ENCODE measurements around the gene STAB2.

STAB2 gene

DNA sequence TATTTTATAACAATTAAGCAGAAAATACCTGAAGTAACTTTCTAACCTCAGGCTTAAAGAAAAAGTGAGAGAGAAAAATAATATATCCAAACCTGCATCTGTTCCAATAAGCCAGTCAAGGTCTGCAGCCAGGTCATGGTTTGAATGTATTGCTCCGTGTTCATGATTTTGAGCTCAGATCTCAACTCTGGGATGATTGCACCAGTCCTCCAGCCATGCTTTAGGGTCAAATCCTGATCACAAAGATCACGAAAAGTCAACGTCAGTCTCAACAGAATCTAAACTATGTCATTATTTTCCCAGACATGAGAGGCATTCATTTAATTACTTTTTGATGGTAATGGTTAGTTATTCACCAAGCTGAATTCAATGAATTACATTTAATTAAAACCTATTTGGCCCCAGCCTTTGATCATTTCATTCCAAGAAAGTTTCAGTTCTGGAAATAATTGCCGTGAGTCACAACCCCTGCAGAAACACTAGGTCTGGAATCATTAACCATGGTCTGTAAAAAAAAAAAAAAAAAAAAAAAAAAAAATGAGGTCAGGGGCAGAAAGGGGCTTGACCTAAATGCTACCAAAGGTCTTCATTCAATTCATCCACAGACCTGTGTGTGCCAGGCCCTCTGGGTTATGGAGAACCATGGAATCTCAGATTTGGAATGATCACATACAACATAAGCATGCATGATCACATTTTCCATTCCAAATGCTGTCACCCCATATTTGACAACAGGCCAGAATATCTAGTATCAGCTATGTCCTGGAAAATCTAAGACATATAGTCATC, 198.4 kb downstream of the STAB2 start:
- Histone ChIP-seq H3K9ac (ENCODE audit: insufficient read length, low read depth) (no peak overlapping the region), H3K36me3 (ENCODE audit: insufficient read depth, insufficient read length, low read length) (peaks cover 58% of the 10 kb centered on the region), H3K27me3 (ENCODE audit: insufficient read depth, insufficient read length) (no peaks in the 10 kb centered on the region), H3K4me3 (ENCODE audit: insufficient read length, low read depth) (no peak overlapping the region), H3K9me3 (ENCODE audit: insufficient read depth, low read length) (no peaks in the 10 kb centered on the region), H3K4me1 (ENCODE audit: insufficient read depth, insufficient read length) (no peaks in the 10 kb centered on the region)
- DNase-seq (ENCODE audit: low read depth, low spot score): no peak
- no peak for TF ChIP-seq SUZ12 (IDR thresholded peaks at IDR 0.05; ENCODE audit: extremely low read depth, insufficient read depth, insufficient read length)
- TF ChIP-seq ZNF274 (IDR thresholded peaks at IDR 0.05; ENCODE audit: low read depth, low read length): no peak
- TF ChIP-seq YY1 (IDR thresholded peaks at IDR 0.05; ENCODE audit: insufficient read depth, insufficient read length): no peak

DNA sequence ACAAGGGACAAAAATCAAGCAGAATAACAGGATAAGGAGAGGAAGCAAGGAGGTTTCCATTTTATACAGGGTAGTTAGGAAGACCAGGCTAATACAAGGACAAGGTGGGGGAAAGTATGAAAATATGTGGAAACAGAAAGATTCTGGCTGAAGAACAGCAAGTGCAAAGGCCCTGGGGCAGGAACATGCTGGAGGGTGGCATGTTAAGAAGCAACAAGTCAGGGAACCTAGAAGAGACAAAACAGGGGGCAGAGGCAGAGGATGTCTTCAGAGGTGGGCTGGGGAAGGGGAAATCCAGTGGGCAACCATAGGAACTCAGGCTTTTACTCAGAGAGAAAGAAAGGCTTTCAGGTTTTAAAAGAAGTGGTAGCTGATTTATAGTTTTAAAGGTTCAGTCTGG, 199.1 kb downstream of the STAB2 start:
- H3K9me3 ChIP-seq (ENCODE audit: insufficient read depth, low read length): no peaks in the 10 kb centered on the region
- no peaks in the 10 kb centered on the region for H3K4me1 ChIP-seq (ENCODE audit: insufficient read depth, insufficient read length)
- no peak for TF ChIP-seq YY1 (IDR thresholded peaks at IDR 0.05; ENCODE audit: insufficient read depth, insufficient read length)
- TF ChIP-seq SUZ12 (IDR thresholded peaks at IDR 0.05; ENCODE audit: extremely low read depth, insufficient read depth, insufficient read length): no peak
- TF ChIP-seq ZNF274 (IDR thresholded peaks at IDR 0.05; ENCODE audit: low read depth, low read length): no peak
- H3K36me3 ChIP-seq (ENCODE audit: insufficient read depth, insufficient read length, low read length): peaks cover 51% of the 10 kb centered on the region
- no peak overlapping the region for H3K9ac ChIP-seq (ENCODE audit: insufficient read length, low read depth)
- H3K27me3 ChIP-seq (ENCODE audit: insufficient read depth, insufficient read length): no peaks in the 10 kb centered on the region
- no peak overlapping the region for H3K4me3 ChIP-seq (ENCODE audit: insufficient read length, low read depth)
- DNase-seq (ENCODE audit: low read depth, low spot score): no peak

DNA sequence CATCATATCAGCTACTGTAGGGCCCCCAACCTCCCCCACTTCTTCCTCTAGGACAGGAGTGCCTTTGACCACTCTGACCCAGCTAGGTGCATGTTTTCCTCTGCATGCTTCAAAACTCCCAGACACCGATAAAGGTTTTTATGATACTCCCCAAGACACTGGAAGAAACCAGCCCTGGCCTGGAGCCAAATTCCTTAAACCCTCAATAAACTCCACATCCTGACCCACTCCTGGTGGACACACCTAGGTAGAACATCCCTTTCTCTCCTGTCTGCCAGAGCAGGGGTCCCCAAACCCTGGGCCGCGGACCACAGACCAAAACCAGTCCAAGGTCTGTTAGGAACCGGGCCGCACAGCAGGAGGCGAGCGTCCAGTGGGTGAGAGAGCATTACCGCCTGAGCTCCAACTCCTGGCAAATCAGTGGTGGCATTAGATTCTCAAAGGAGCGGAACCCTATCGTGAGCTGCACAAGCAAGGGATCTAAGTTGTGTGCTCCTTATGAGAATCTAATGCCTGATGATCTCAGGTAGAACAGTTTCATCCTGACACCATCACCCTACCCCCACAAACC, 204.4 kb downstream of the STAB2 start:
- Histone ChIP-seq H3K4me1 (ENCODE audit: insufficient read depth, insufficient read length) (peaks cover 3% of the 10 kb centered on the region), H3K36me3 (ENCODE audit: insufficient read depth, insufficient read length, low read length) (peaks cover 44% of the 10 kb centered on the region), H3K4me3 (ENCODE audit: insufficient read length, low read depth) (no peak overlapping the region), H3K27me3 (ENCODE audit: insufficient read depth, insufficient read length) (no peaks in the 10 kb centered on the region), H3K9ac (ENCODE audit: insufficient read length, low read depth) (no peak overlapping the region), H3K9me3 (ENCODE audit: insufficient read depth, low read length) (no peaks in the 10 kb centered on the region)
- no peak for TF ChIP-seq ZNF274 (IDR thresholded peaks at IDR 0.05; ENCODE audit: low read depth, low read length)
- TF ChIP-seq YY1 (IDR thresholded peaks at IDR 0.05; ENCODE audit: insufficient read depth, insufficient read length): no peak
- no peak for TF ChIP-seq SUZ12 (IDR thresholded peaks at IDR 0.05; ENCODE audit: extremely low read depth, insufficient read depth, insufficient read length)
- no peak for DNase-seq (ENCODE audit: low read depth, low spot score)

DNA sequence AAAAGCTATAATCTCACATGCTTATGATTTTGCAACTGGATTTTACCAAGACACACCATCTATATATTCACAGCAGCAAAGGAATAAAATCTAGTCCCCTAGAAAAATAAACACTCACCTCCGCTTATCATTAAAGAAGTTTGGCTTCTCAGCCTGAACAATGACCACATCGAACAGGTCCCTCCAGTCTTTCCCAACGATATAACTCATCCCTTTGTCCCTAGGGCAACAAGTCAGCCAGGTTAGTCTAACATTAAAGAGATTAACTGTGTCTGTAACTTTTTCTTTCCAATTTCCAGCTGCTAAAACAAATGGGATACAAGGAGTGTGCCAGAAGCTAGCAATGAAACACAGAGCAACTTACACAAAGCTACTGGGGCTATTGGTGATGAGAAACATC, 206.0 kb downstream of the STAB2 start:
- peaks cover 3% of the 10 kb centered on the region for H3K4me1 ChIP-seq (ENCODE audit: insufficient read depth, insufficient read length)
- H3K36me3 ChIP-seq (ENCODE audit: insufficient read depth, insufficient read length, low read length): peaks cover 50% of the 10 kb centered on the region
- no peak overlapping the region for H3K4me3 ChIP-seq (ENCODE audit: insufficient read length, low read depth)
- DNase-seq (ENCODE audit: low read depth, low spot score): no peak
- no peak overlapping the region for H3K9ac ChIP-seq (ENCODE audit: insufficient read length, low read depth)
- H3K27me3 ChIP-seq (ENCODE audit: insufficient read depth, insufficient read length): no peaks in the 10 kb centered on the region
- no peaks in the 10 kb centered on the region for H3K9me3 ChIP-seq (ENCODE audit: insufficient read depth, low read length)
- TF ChIP-seq ZNF274 (IDR thresholded peaks at IDR 0.05; ENCODE audit: low read depth, low read length) (no peak), SUZ12 (IDR thresholded peaks at IDR 0.05; ENCODE audit: extremely low read depth, insufficient read depth, insufficient read length) (no peak), YY1 (IDR thresholded peaks at IDR 0.05; ENCODE audit: insufficient read depth, insufficient read length) (no peak)

DNA sequence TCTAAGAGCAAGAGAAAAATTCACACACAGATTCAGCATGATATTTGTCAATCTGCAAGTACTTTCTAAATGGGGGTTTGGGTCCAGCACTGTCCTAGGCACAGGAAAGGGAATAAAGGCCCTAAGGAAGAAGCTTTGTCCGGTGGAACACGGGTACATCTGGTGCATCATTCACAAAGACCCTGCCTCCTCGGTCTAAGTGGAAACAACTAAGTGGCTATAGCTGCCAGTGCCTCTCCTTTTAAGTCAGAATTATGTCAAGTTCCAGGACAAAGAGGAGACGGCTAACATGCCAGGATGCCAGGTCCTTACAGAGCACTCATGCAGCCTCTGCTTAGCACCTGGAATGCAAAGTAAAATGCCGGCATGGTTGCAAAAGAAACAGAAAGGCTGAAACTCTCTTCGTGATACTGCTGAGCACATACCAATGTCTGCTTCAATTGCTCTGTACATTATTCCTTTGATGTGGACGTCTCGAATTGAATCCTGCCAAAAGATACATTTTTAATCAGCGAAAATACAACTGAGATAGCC, 206.5 kb downstream of the STAB2 start:
- Histone ChIP-seq H3K27me3 (ENCODE audit: insufficient read depth, insufficient read length) (no peaks in the 10 kb centered on the region), H3K4me3 (ENCODE audit: insufficient read length, low read depth) (no peak overlapping the region), H3K4me1 (ENCODE audit: insufficient read depth, insufficient read length) (peaks cover 3% of the 10 kb centered on the region), H3K9me3 (ENCODE audit: insufficient read depth, low read length) (no peaks in the 10 kb centered on the region), H3K36me3 (ENCODE audit: insufficient read depth, insufficient read length, low read length) (peaks cover 55% of the 10 kb centered on the region), H3K9ac (ENCODE audit: insufficient read length, low read depth) (no peak overlapping the region)
- TF ChIP-seq ZNF274 (IDR thresholded peaks at IDR 0.05; ENCODE audit: low read depth, low read length) (no peak), SUZ12 (IDR thresholded peaks at IDR 0.05; ENCODE audit: extremely low read depth, insufficient read depth, insufficient read length) (no peak), YY1 (IDR thresholded peaks at IDR 0.05; ENCODE audit: insufficient read depth, insufficient read length) (no peak)
- no peak for DNase-seq (ENCODE audit: low read depth, low spot score)

GRCh38 chr12:103794309-103795213, 207.5 kb downstream of the STAB2 start:
- TF ChIP-seq YY1 (IDR thresholded peaks at IDR 0.05; ENCODE audit: insufficient read depth, insufficient read length): no peak
- TF ChIP-seq SUZ12 (IDR thresholded peaks at IDR 0.05; ENCODE audit: extremely low read depth, insufficient read depth, insufficient read length): no peak
- no peak for TF ChIP-seq ZNF274 (IDR thresholded peaks at IDR 0.05; ENCODE audit: low read depth, low read length)
- Histone ChIP-seq H3K9ac (ENCODE audit: insufficient read length, low read depth) (no peak overlapping the region), H3K27me3 (ENCODE audit: insufficient read depth, insufficient read length) (no peaks in the 10 kb centered on the region), H3K9me3 (ENCODE audit: insufficient read depth, low read length) (no peaks in the 10 kb centered on the region), H3K36me3 (ENCODE audit: insufficient read depth, insufficient read length, low read length) (peaks cover 61% of the 10 kb centered on the region), H3K4me1 (ENCODE audit: insufficient read depth, insufficient read length) (peaks cover 3% of the 10 kb centered on the region), H3K4me3 (ENCODE audit: insufficient read length, low read depth) (no peak overlapping the region)
- DNase-seq (ENCODE audit: low read depth, low spot score): no peak
